Loucy (cell line): ENCODE measurements around the gene FMNL3.

Source experiments
- CTCF ChIP-seq: fragments of 200-600 bp; sonication (generic); conservative IDR thresholded peaks from 2 replicates; pipeline ENCODE4 v1.5.1; 2014; ENCODE audit warnings: mild to moderate bottlenecking, antibody characterized with exemption, low read length
- EZH2phosphoT487 ChIP-seq: fragments of 200-600 bp; IDR thresholded peaks from 2 replicates; pipeline ENCODE4 v1.6.1; 2018; ENCODE audit warnings: antibody characterized with exemption, mild to moderate bottlenecking, moderate library complexity, borderline replicate concordance

GRCh38 chr12:49624921-49625577 lies 82.2 kb downstream of the FMNL3 start:
- TF ChIP-seq CTCF (no peak), EZH2phosphoT487 (no peak)
